Measurements from ENCODE around the gene MPC1L.
"Not testable (repeated sequence)": the region's sequence is repeated elsewhere in the genome, so short reads cannot be mapped to it uniquely, and the experiment has no call there.

The MPC1L gene

DNA sequence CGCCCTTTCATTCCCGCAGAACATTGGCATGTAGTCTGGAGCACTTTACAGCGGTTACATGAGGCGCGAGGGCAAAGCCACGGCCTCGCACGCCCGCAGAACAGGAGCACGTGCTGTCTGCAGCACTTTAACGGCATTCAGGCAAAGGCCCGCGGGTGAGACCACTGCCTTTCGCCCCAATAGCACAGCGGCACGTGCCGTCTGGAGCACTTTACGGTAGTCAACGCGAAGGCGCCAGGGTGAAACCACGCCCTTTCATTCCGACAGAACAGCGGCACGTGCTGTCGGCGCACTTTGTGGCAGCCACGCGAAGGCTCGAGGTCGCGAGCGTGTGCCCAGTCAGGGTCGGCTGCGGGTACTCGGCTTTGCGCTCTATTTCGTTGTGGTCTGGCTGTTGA lies at the start of gene MPC1L:
MPC1L (plus strand) TSS at position 290 of the 398 bp plus-strand sequence. CDS start 138 bp downstream, outside the sequence.
- no peak for DNase-seq

GRCh38 chrX:40573763-40574162 lies 49.5 kb upstream of the MPC1L start:
- no peak for DNase-seq

DNA sequence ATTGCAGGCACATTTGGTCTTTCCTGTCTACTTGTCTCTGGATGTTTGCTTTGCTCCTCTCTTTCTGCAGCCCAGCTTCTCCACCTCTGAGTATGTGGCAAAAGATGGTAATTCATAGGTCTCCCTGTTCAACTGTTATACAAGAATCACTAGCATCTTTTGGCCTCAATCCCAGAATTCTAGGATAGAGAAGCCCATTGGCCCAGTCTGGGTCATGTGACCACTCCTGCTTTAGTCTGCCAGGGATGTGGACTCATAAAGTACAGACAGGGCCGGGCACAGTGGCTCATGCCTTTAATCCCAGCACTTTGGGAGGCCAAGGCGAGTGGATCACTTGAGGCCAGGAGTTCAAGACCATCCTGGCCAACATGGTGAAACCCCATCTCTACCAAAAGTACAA lies 47.8 kb upstream of the MPC1L start:
- DNase-seq, result not testable (repeated sequence)

- no peak for DNase-seq
Measured at GRCh38 chrX:40576291-40576690, 46.9 kb upstream of the MPC1L start.

GRCh38 chrX:40578039-40578695 lies 45.1 kb upstream of the MPC1L start:
- no peak for DNase-seq

DNA sequence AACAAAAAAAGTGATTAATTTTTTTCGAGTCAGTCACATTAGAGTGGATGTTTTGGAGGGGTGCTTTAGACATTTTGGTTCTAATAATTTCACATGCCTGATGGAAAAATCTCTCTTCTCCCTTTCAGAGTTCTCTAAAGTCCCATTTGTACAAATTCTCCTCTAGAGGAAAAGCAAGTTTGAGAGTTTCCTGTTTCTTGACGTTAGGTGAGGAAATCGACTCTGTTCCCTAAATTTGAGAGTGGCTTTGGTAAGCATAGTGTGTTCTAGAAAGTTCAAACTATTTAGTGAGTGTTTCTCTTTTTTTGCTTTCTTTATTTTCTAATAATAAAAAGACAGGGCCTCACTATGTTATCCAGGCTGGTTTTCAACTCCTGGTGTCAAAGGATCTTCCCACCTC lies 44.1 kb upstream of the MPC1L start:
- DNase-seq, result no peak

DNA sequence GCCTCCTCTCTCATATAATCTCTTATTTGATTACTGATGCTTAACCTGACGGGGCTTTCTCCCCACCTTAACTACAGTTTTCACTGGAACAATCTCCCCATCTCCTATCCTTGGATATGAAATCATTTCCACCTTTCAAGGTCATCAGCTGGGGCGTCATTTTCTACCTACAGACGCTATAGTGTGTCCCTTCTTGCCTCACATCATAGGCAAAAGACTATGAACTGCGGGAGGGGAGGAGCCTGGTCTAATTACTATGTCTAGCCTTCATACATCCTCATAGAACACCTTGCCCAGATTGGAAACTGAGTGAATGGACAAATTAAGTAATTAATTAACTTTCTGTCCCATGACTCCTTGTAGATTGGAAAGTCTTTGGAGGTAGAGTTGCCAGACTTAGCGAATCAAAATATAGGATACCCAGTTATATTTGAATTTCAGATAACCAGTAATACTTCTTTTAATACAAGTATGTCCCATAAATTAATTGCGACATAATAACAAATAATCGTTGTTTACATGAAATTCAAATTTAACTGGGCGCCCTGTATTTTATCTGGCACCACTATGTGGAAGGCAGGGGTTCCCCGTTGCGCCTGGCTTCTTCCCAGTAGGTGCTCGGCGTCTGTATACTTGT lies 43.2 kb upstream of the MPC1L start:
- DNase-seq, result no peak

- DNase-seq, result peak; percentile 93
Measured at GRCh38 chrX:40580537-40581335, 42.5 kb upstream of the MPC1L start, which contains the start of gene ATP6AP2. ATP6AP2 (plus strand) TSS chrX:40580970; CDS start chrX:40581066, 96 bp downstream.

DNA sequence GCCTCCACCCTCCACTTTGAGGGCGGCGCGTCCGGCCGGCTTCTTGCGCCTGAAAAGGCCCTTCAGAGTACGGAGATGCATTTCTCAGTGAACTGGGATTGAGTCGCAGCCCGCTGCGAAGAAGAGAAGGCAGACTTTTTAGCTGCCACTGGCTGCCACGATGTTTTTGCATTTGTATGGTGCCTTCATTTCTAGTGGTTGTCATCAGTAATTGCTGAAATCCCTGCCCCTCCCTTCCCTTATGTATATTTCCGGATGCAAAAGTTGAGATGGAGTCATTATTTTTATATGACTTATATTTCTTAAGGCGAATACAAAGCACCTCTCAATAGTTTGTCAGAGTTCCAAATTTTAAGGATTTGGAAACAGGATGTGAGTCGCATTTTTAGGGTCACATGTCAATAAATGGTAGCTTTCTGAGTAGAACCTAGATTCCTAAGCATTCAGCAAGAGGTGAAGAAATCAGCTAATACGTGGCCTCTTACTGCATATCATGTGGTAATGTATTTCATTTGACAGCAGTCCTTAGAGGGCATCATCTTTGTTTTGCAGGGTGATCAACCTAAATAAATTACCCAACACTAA lies 41.8 kb upstream of the MPC1L start:
- no peak for DNase-seq

DNA sequence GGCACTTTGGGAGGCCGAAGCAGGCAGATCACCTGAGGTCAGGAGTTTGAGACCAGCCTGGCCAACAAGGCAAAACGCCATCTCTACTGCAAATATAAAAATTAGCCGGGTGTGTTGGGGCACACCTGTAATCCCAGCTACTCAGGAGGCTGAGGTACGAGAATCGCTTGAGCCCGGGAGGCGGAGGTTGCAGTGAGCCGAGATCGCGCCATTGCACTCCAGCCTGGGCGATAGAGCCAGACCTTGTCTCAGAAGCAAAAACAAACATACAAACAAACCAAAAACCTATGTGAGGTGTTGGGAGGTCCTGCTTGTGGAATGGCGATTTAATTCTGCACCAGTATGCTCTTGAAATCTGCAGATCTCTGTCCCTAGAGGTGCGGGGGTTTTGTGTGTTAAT lies 41.0 kb upstream of the MPC1L start:
- DNase-seq, result not testable (repeated sequence)

DNA sequence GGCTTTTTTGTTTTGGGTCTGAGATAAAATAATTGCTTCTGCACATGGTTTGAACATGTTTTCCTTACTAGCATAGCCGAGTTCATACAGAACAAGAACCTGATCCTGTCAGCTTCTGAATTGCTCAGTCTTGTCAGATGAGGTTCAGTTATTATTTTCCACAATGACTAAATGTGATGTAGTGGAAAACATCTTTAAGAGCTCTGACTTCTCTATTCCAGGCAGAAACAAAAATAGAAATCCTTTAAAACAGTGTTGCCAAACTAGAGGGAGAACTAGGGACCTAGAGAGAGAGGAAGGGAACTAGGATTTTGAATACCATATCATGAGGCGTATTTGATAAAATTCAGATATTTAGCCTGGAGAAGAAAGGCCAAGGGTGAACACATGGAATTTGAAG lies 40.4 kb upstream of the MPC1L start:
- DNase-seq, result no peak

DNA sequence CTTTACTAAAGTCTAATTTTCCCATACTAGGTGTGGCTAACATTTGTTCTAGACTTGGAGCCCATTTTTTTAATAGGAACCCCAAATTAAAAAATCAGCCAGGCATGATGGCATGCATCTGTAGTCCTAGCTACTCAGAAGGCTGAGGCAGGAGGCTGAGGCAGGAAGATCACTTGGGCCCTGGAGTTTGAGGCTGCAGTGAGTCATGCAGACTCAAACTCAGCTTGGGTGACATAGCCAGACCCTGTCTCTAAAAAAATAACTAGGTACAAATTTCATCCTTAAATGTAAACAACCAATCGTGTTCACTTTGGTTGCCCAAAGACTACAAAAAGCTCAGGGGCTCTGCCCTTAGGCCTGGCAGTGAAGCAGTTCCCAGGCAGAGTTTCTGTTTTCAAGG lies 35.6 kb upstream of the MPC1L start:
- DNase-seq, result not testable (repeated sequence)

GRCh38 chrX:40589616-40590321 lies 33.5 kb upstream of the MPC1L start:
- DNase-seq, result not testable (repeated sequence)

- DNase-seq, result no peak
Measured at GRCh38 chrX:40603446-40603845, 19.8 kb upstream of the MPC1L start.

DNA sequence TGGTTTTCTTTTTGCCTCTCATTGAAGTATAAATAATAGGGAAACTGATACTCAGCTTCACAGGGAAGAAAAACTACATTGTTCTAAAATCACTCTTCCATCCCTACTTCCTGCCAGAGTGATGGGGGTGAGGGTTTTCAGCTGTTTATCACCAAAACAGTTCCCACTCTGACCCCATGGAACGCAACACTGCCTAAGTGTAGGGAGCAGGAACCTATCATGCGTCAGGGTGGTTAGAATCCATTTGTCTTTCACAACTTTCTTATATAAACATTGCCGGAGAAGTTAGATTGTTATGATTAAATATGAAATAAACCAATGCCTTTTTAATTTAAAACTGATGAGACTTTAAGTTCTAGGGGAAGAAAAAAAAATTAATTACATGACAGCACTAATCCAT lies 15.8 kb upstream of the MPC1L start:
- no peak for DNase-seq

GRCh38 chrX:40612511-40612910 lies 10.7 kb upstream of the MPC1L start:
- no peak for DNase-seq

DNA sequence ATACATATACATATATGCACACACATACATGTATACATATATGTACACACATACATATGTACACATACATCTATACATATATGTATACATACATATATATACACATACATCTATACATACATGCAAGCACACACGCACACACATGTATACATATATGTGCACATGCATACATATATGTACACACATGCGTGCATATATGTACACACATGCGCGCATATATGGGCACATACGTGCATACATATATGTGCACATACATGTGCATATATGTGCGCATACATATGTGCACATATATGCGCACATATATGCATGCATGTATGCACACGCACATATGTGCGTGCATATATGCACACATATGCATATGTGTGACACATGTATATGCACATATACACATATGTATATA lies 7.3 kb upstream of the MPC1L start:
- DNase-seq, result no peak

DNA sequence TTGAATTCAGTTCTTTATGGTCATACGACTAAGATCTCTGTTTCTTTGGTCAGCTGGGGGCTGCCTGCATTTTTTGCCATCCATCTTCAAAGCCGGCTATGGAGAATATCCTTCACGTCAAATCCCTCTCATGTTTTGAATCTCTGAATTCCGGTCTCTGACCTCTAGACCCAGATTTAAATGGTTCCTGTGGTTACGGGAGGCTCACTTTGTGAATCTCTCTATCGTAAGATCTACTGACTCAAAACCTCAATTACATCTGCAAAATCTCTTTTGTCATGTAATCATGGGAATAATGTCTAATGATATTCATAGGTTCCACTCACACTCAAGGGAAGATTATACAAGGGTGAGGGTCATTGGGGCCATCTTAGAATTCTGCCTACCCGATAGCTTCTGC lies 5.7 kb upstream of the MPC1L start:
- DNase-seq, result no peak

DNA sequence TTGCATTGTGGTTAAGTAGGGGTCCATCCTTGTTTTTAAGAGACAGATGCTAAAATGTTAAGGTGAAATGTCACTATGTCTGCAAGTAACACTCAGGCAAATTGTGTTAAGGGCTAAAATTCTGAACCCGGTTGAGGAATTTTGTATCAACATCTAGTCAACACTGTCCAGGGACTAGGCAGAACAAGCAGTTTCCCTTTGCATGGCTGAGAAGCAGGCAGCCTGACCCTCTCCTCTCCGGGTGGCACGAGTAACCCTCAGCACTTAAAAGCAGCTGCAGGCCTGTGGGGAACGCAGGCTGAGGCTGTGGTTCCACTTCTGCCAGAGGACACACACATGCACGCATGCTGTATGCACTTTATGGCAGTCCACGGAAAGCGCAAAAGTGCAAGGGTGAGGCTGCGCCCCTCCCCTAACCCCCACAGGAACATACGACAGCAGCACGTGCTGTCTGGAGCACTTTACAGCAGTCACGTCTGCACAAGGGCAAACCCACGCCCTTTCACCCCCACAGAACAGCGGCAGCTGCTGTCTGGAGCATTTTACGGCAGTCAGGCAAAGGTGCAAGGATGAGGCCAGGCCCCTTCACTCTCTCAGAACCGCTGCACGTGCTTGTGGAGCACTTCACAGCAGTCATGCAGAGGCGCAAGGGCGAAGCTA lies 619 bp upstream of the MPC1L start:
- no peak for DNase-seq

- DNase-seq, result no peak
Measured at GRCh38 chrX:40623665-40624064, 437 bp downstream of the MPC1L start.

DNA sequence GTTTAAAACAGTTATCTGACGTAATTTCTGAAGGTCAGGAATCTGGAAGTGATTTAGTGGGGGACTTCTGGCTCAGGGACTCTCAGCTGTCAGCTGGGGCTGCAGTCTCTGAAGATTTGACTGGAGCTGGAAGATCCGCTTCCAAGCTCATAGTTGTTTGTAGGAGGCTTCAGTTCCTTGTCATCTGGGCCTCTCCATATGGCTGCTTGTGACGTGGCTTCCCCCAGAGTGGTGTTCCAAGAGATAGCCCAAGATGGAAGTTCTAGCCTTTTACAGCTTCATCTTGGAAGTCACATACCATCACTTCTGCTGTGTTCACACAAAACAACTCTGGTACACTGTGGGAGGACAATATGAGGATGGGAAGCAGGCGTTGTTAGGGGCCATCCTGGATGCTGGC lies 2.1 kb downstream of the MPC1L start:
- DNase-seq, result no peak

GRCh38 chrX:40628506-40628905 lies 5.3 kb downstream of the MPC1L start:
- no peak for DNase-seq

All from CD4-positive, alpha-beta T cell treated with Interleukin-15 for 1 hour (primary cell).